ENCODE data around the gene CSKMT.
A peak's percentile ranks its signal among the peaks of the same experiment; 100 is the strongest.
"Not testable (repeated sequence)": the region's sequence is repeated elsewhere in the genome, so short reads cannot be mapped to it uniquely, and the experiment has no call there.

The CSKMT gene

GRCh38 chr11:62665075-62665598, at the start of gene CSKMT, which contains the start of gene C11orf98:
Gene CSKMT (plus strand): TSS chr11:62665312. CDS start chr11:62665880, 568 bp downstream.
Gene C11orf98 (minus strand): TSS chr11:62665210. CDS start chr11:62665169, 41 bp downstream.
- DNase-seq (ENCODE audit: low read depth in 2 of 2): peak; percentile 83 to 85

- DNase-seq (ENCODE audit: low read depth in 2 of 2): no peak
These were observed 49.6 kb upstream of the CSKMT start for GRCh38 chr11:62615521-62615920.

- not testable (repeated sequence) for DNase-seq (ENCODE audit: low read depth in 2 of 2)
These were observed 48.2 kb upstream of the CSKMT start for GRCh38 chr11:62616957-62617356.

GRCh38 chr11:62621027-62621566, 44.0 kb upstream of the CSKMT start:
- DNase-seq (ENCODE audit: low read depth in 2 of 2): no peak

GRCh38 chr11:62621567-62622470, 43.3 kb upstream of the CSKMT start, which contains the start of gene B3GAT3:
Gene B3GAT3 (minus strand): TSS chr11:62621986. CDS start chr11:62621947, 39 bp downstream.
- peak; percentile 81 to 87 for DNase-seq (ENCODE audit: low read depth in 2 of 2)

- DNase-seq (ENCODE audit: low read depth in 2 of 2): no peak
These were observed 42.5 kb upstream of the CSKMT start for GRCh38 chr11:62622476-62623089.

GRCh38 chr11:62627713-62628112, 37.4 kb upstream of the CSKMT start:
- no peak for DNase-seq (ENCODE audit: low read depth in 2 of 2)

- no peak for DNase-seq (ENCODE audit: low read depth in 2 of 2)
These were observed 32.6 kb upstream of the CSKMT start for GRCh38 chr11:62632492-62632891.

- no peak for DNase-seq (ENCODE audit: low read depth in 2 of 2)
These were observed 20.9 kb upstream of the CSKMT start for GRCh38 chr11:62644220-62644619.

GRCh38 chr11:62645671-62645945, 19.5 kb upstream of the CSKMT start:
- no peak for DNase-seq (ENCODE audit: low read depth in 2 of 2)

GRCh38 chr11:62645946-62646824, 18.9 kb upstream of the CSKMT start, which contains the start of gene GANAB:
Gene GANAB (minus strand): TSS chr11:62646613. CDS start chr11:62646599, 14 bp downstream.
- DNase-seq (ENCODE audit: low read depth in 2 of 2): peak; percentile 89 to 92

GRCh38 chr11:62646825-62647608, 18.1 kb upstream of the CSKMT start:
- no peak for DNase-seq (ENCODE audit: low read depth in 2 of 2)

- no peak for DNase-seq (ENCODE audit: low read depth in 2 of 2)
These were observed 17.5 kb upstream of the CSKMT start for GRCh38 chr11:62647609-62648005.

GRCh38 chr11:62648185-62648966, 16.7 kb upstream of the CSKMT start:
- no peak for DNase-seq (ENCODE audit: low read depth in 2 of 2)

GRCh38 chr11:62648967-62649364, 16.1 kb upstream of the CSKMT start:
- DNase-seq (ENCODE audit: low read depth in 2 of 2): no peak

GRCh38 chr11:62649486-62649885, 15.6 kb upstream of the CSKMT start:
- no peak for DNase-seq (ENCODE audit: low read depth in 2 of 2)

GRCh38 chr11:62650283-62650682, 14.8 kb upstream of the CSKMT start:
- not testable (repeated sequence) for DNase-seq (ENCODE audit: low read depth in 2 of 2)

- DNase-seq (ENCODE audit: low read depth in 2 of 2): no peak
These were observed 12.7 kb upstream of the CSKMT start for GRCh38 chr11:62652161-62653006.

GRCh38 chr11:62654297-62654696, 10.8 kb upstream of the CSKMT start:
- no peak for DNase-seq (ENCODE audit: low read depth in 2 of 2)

Measured in fibroblast of skin of left biceps (primary cell).